ENCODE measurements around the gene UTP20.
"Not testable (repeated sequence)": the region's sequence is repeated elsewhere in the genome, so short reads cannot be mapped to it uniquely, and the experiment has no call there.

Gene UTP20

DNA sequence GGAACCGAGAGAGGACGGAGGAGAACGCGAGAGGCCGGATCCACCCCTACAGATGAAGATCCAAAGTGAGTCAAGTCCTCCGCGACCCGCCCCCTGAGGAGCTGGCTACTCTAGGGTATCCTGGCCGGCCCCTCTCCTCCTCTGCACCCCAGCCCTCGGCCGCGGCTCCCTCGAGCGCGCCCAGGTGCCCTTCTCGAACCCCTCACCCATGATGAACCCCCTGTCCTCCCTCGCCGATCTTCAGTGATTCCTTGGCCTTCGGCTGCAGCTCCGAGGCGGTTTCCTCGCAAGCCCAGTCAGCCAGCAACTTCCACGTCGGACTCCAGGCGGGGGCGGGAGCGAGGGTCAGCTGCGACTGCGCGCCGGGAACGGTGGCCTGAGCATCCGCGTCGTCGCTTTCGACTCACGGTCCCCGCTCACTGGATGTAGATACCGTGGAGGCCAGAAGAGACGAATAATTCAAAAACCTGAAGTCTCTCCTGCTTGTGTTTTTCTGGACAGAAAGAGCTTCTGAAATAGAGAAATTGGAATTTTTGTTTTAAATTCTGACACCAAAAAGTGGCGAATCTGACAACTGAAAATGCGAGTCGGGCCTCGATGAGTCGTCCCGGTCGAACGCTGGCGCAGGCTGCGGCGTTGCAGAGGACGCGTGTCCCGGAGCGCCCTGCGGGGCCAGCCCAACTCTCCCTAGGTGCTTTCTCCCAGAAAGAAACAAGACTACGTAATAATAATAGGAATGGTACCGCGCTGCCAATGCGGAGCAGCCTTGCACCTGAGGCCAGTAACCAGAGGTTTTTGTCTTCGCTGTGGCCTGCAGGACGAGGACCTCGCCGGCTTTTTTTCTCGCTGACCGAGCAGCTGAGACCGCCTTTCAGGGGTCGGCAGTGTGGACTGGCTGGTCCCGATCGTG is 127.8 kb downstream of the UTP20 start, which contains the start of gene ARL1:
Gene ARL1 (minus strand): TSS at position 337 of the 910 bp plus-strand sequence. CDS start 127 bp downstream, at position 210.
- DNase-seq = peak; percentile 94
- in situ Hi-C loops (cut with HindIII; ENCODE audit: low pct_ligation_motif_present, low pct_unique_long_range_greater_than_20kb, low sequenced_read_pairs) = no loop called here

DNA sequence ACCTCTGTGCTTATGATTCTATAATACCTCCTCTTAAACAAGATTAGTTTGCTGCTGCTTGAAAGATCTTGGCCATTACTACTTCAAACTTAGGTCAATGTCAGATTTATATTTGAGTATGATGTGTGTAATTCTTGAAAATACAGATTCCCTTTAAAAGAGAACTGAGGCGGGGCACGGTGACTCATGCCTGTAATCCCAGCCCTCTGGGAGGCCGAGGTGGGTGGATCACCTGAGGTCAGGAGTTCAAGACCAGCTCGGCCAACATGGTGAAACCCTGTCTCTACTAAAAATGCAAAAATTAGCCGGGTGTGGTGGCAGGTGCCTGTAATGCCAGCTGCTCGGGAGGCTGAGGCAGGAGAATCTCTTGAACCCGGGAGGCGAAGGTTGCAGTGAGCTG is 130.3 kb downstream of the UTP20 start:
- in situ Hi-C loops (cut with HindIII; ENCODE audit: low pct_ligation_motif_present, low pct_unique_long_range_greater_than_20kb, low sequenced_read_pairs) = not testable (repeated sequence)

GRCh38 chr12:101414533-101415119 is 134.7 kb downstream of the UTP20 start:
- in situ Hi-C loops (cut with HindIII; ENCODE audit: low pct_ligation_motif_present, low pct_unique_long_range_greater_than_20kb, low sequenced_read_pairs) = no loop called here
- peak; percentile 84 for DNase-seq

More for the DNA sequence above, 130.3 kb downstream of the UTP20 start:
- DNase-seq = not testable (repeated sequence)

GRCh38 chr12:101415228-101415627 is 135.3 kb downstream of the UTP20 start:
- in situ Hi-C loops (cut with HindIII; ENCODE audit: low pct_ligation_motif_present, low pct_unique_long_range_greater_than_20kb, low sequenced_read_pairs) = no loop called here
- DNase-seq = no peak

DNA sequence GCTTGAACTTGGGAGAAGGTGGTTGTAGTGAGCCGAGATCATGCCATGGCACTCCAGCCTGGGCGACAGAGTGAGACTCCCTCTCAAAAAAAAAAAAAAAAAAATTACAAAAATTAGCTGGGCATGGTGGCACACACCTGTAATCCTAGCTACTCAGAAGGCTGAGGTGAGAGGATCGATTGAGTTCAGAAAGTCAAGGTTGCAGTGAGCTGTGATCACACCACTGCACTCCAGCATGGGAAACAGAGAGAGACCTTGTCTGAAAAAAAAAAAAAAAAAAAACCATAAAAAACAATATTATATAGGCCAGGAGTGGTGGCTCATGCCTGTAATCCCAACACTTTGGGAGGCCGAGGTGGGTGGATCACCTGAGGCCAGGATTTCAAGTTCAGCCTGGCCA is 142.2 kb downstream of the UTP20 start:
- DNase-seq; in situ Hi-C loops (cut with HindIII; ENCODE audit: low pct_ligation_motif_present, low pct_unique_long_range_greater_than_20kb, low sequenced_read_pairs): not testable (repeated sequence)

- no peak for DNase-seq
- in situ Hi-C loops (cut with HindIII; ENCODE audit: low pct_ligation_motif_present, low pct_unique_long_range_greater_than_20kb, low sequenced_read_pairs) = no loop called here
Measured at GRCh38 chr12:101424620-101425019, 144.7 kb downstream of the UTP20 start.

- no peak for DNase-seq
- in situ Hi-C loops (cut with HindIII; ENCODE audit: low pct_ligation_motif_present, low pct_unique_long_range_greater_than_20kb, low sequenced_read_pairs) = no loop called here
Measured at GRCh38 chr12:101430456-101430855, 150.6 kb downstream of the UTP20 start.

- in situ Hi-C loops (cut with HindIII; ENCODE audit: low pct_ligation_motif_present, low pct_unique_long_range_greater_than_20kb, low sequenced_read_pairs) = no loop called here
- DNase-seq = no peak
Measured at GRCh38 chr12:101436136-101436535, 156.2 kb downstream of the UTP20 start.

Data from ACHN (cell line).